ENCODE data around the gene ODF2L. TPM values are rescaled to one million over a fixed set of nuclear protein-coding genes. Genes with fewer than 3 reads are reported as not detected.

Gene ODF2L
- total and polyA plus RNA-seq, 2 experiments from 2014 or later: 32.4 to 58.9 TPM

DNA sequence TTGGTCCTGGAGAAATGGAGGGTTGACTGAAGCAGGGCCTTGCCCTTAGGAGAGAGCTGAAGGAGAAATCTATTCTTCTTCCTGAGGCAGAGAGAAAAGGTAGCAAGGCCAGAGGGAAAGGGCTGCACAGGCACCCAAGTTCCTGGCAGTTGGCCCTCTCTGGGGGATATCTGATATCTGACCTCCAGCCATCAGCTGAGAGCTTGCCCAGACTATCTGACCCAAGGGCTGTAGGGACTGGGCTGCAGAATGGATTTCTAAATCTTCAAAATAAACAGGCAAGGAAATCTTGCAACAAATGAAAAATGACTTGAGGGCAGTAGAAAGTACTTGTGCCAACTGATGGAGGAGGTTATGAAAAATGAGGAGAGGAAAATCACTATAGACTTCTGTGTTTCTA, 27.4 kb upstream of the ODF2L start:
- Histone ChIP-seq H3K9me3 (ENCODE audit: low read depth) (no peaks in the 10 kb centered on the region), H3K4me3 (no peak overlapping the region), H3K4me1 (ENCODE audit: insufficient read depth) (no peaks in the 10 kb centered on the region), H3K79me2 (no peaks in the 10 kb centered on the region), H4K20me1 (ENCODE audit: insufficient read depth, poor library complexity, severe bottlenecking) (no peaks in the 10 kb centered on the region), H3K4me2 (no peak overlapping the region), H3K9me2 (replicated peaks; ENCODE audit: insufficient read depth) (no peaks in the 10 kb centered on the region), H3K27ac (no peak overlapping the region), H3K27me3 (no peaks in the 10 kb centered on the region), H3K36me3 (replicated peaks; ENCODE audit: insufficient read depth, low read depth) (no peaks in the 10 kb centered on the region), H2AFZ (no peak overlapping the region)
- DNase-seq (ENCODE audit: low spot score): no peak
- TF ChIP-seq EZH2 (IDR thresholded peaks at IDR 0.05; ENCODE audit: borderline replicate concordance) (no peak), EZH2phosphoT487 (IDR thresholded peaks at IDR 0.05; ENCODE audit: low read depth, severe bottlenecking, unreplicated experiment) (no peak)
- TF ChIP-seq, protein P1, sequence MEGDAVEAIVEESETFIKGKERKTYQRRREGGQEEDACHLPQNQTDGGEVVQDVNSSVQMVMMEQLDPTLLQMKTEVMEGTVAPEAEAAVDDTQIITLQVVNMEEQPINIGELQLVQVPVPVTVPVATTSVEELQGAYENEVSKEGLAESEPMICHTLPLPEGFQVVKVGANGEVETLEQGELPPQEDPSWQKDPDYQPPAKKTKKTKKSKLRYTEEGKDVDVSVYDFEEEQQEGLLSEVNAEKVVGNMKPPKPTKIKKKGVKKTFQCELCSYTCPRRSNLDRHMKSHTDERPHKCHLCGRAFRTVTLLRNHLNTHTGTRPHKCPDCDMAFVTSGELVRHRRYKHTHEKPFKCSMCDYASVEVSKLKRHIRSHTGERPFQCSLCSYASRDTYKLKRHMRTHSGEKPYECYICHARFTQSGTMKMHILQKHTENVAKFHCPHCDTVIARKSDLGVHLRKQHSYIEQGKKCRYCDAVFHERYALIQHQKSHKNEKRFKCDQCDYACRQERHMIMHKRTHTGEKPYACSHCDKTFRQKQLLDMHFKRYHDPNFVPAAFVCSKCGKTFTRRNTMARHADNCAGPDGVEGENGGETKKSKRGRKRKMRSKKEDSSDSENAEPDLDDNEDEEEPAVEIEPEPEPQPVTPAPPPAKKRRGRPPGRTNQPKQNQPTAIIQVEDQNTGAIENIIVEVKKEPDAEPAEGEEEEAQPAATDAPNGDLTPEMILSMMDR (IDR thresholded peaks at IDR 0.05; ENCODE audit: poor library complexity): no peak

DNA sequence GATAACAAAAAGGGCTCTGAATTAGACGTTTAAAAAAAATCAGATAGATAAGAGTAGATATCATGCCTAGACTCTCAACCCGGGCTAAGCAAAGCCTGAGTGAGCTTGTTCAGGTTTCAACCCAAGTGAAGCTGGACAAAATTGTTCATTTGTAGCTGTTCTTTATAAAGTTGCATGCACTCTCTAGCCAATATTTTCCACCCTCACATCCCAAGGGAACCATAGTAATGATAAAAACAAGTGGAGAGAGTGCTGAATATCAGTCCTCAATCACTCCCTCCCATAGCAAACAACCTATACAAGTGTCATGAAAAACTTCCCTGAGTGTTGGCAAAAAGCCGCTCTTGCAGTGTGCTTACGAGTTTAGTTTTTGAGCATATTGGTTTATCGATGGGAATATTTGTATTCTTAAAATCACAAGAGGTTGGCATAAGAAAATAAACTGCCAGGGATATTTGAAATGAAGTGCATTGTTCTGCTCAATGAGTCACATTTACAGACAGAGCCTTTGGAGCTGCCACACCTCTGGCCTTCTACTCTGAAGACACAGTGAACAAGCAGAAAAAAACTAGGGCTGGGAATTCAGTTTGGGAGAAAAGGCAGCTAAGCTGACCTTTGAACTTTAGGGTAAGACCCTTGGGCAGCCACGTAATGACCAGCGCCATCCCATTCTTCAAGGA, 25.6 kb upstream of the ODF2L start:
- H3K36me3 ChIP-seq (replicated peaks; ENCODE audit: insufficient read depth, low read depth): no peaks in the 10 kb centered on the region
- TF ChIP-seq EZH2 (IDR thresholded peaks at IDR 0.05; ENCODE audit: borderline replicate concordance) (no peak), EZH2phosphoT487 (IDR thresholded peaks at IDR 0.05; ENCODE audit: low read depth, severe bottlenecking, unreplicated experiment) (no peak)
- TF ChIP-seq, protein P1 (IDR thresholded peaks at IDR 0.05; ENCODE audit: poor library complexity): no peak
- H2AFZ ChIP-seq: no peak overlapping the region
- H4K20me1 ChIP-seq (ENCODE audit: insufficient read depth, poor library complexity, severe bottlenecking): no peaks in the 10 kb centered on the region
- no peaks in the 10 kb centered on the region for H3K79me2 ChIP-seq
- 73% methylated on average over 7 of the region's 7 CpGs for WGBS (ENCODE audit: low lambda C conversion rate, missing lambda C conversion rate)
- no peak overlapping the region for H3K4me3 ChIP-seq
- no peaks in the 10 kb centered on the region for H3K9me3 ChIP-seq (ENCODE audit: low read depth)
- H3K27me3 ChIP-seq: no peaks in the 10 kb centered on the region
- no peak overlapping the region for H3K4me2 ChIP-seq
- H3K27ac ChIP-seq: no peak overlapping the region
- H3K9me2 ChIP-seq (replicated peaks; ENCODE audit: insufficient read depth): no peaks in the 10 kb centered on the region
- no peak for DNase-seq (ENCODE audit: low spot score)
- no peaks in the 10 kb centered on the region for H3K4me1 ChIP-seq (ENCODE audit: insufficient read depth)

DNA sequence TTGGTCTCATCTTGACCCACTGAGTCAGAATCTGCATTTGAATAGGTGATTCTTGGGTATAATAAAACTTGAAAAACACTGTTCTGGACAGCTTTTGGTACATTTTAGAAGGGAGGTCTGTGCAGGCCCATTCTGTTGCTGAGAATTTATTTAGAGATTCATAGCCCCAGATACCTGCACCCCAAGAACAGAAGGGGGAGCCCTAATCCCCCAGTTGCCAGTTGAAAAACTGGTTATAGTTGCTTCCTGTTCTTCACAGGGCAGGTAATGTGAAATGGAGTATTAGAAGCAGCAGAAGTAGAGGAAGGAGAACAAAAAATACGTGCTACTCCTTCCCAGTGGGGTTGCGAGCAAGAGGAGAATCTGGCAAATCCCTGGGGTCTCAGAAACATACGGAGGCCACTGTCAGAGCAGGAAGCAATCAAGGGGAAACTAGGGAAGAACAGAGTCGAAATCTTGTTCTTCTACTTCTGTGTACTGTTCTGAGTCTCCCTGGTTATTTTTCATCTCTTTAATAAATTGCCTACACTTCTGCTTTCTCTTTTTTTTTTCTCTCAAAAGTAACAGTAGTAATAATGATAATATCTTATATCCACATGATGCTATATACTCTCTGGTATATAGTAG, 23.3 kb upstream of the ODF2L start:
- H4K20me1 ChIP-seq (ENCODE audit: insufficient read depth, poor library complexity, severe bottlenecking): no peaks in the 10 kb centered on the region
- no peak overlapping the region for H2AFZ ChIP-seq
- DNase-seq (ENCODE audit: low spot score): peak; percentile 15

More for the DNA sequence above, 23.3 kb upstream of the ODF2L start:
- Histone ChIP-seq H3K27ac (no peak overlapping the region), H3K4me1 (ENCODE audit: insufficient read depth) (no peaks in the 10 kb centered on the region), H3K4me3 (no peak overlapping the region), H3K9me2 (replicated peaks; ENCODE audit: insufficient read depth) (no peaks in the 10 kb centered on the region), H3K9me3 (ENCODE audit: low read depth) (no peaks in the 10 kb centered on the region), H3K79me2 (no peaks in the 10 kb centered on the region), H3K27me3 (no peaks in the 10 kb centered on the region), H3K4me2 (no peak overlapping the region), H3K36me3 (replicated peaks; ENCODE audit: insufficient read depth, low read depth) (no peaks in the 10 kb centered on the region)
- WGBS (ENCODE audit: low lambda C conversion rate, missing lambda C conversion rate): 71% methylated on average over 4 of the region's 4 CpGs
- TF ChIP-seq EZH2phosphoT487 (IDR thresholded peaks at IDR 0.05; ENCODE audit: low read depth, severe bottlenecking, unreplicated experiment): no peak
- TF ChIP-seq, protein P1 (IDR thresholded peaks at IDR 0.05; ENCODE audit: poor library complexity): peak; percentile 41
